Epidermal melanocyte (primary cell): ENCODE results near the gene PIKFYVE.

Source experiments
- DNase-seq: peaks from one replicate; pipeline ENCODE4 v3.0.0; 2011; ENCODE audit warnings: low spot score; ENCODE audit not compliant: insufficient read length

Gene PIKFYVE

GRCh38 chr2:208406474-208407451, 140.7 kb downstream of the PIKFYVE start, which contains the start of gene PTH2R:
Gene PTH2R, plus strand, starts transcription at chr2:208406792. Its CDS starts 252 bp downstream, at chr2:208407044.
- DNase-seq: no peak

- DNase-seq: no peak
Observed at GRCh38 chr2:208407667-208408066, 141.6 kb downstream of the PIKFYVE start.
